GM21381 (cell line): Measurements from ENCODE around the gene NRG2.

Source experiments
- ATAC-seq: cut with Tn5 transposase; IDR thresholded peaks from one replicate; pipeline ENCODE4 v1.9.1; 2021; ENCODE audit warnings: mild to moderate bottlenecking, moderate library complexity; ENCODE audit not compliant: unreplicated experiment

NRG2 gene

GRCh38 chr5:139799359-139799758 lies 243.7 kb downstream of the NRG2 start:
- ATAC-seq = no peak

DNA sequence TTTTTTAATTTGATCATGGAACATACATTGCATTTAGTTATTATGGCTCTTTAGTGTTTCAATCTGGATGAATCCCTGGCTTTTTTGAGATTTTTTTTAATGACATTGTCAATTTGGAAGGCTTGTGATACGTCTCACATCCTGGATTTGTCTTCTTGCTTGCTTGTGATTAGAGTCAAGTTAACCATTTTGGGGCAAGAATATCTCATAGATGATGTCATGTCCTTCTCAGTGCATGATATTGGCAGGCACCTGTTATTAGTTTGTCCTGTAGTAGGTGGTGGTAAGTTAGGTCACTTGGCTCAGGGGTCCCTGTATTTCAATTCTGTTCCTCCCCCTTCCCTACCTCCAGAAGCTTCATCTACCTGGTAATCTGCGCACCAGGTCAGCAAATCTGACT lies 244.2 kb downstream of the NRG2 start:
- no peak for ATAC-seq

GRCh38 chr5:139797856-139798510 lies 245.1 kb downstream of the NRG2 start:
- no peak for ATAC-seq

DNA sequence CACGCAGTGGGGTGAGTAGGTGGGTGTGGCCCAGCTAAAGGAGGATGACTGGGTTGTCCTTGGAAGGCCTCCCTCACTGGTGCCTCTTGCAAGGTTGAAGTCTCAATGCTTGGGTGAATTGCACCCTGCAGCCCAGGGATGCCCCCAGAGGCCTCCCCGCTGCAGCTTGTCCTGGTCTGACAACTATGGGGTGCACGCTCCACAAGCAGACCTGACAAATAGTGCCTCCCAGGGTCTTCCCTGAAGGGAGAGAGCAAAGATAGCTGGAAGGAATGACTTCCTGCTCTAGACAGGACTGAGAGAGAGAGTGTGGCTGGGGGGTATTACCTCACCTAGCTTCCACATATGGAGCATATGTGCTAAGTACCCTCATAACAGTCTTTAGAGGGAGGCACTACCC lies 245.8 kb downstream of the NRG2 start:
- no peak for ATAC-seq
